Stimulated activated CD8-positive, alpha-beta memory T cell treated with anti-CD3 and anti-CD28 coated beads, Interleukin-15, amount 100 ng/mL, for 48 hours (primary cell): Measurements from ENCODE around the gene CAGE1.
A peak's percentile ranks its signal among the peaks of the same experiment; 100 is the strongest.
"Not testable (repeated sequence)": the region's sequence is repeated elsewhere in the genome, so short reads cannot be mapped to it uniquely, and the experiment has no call there.

ENCODE experiments used
- DNase-seq, 2 donors: peaks; one replicate each; pipeline ENCODE4 v3.0.0-alpha.2; 2020; ENCODE audit warnings: low read depth in 2 of 2

CAGE1 gene

DNA sequence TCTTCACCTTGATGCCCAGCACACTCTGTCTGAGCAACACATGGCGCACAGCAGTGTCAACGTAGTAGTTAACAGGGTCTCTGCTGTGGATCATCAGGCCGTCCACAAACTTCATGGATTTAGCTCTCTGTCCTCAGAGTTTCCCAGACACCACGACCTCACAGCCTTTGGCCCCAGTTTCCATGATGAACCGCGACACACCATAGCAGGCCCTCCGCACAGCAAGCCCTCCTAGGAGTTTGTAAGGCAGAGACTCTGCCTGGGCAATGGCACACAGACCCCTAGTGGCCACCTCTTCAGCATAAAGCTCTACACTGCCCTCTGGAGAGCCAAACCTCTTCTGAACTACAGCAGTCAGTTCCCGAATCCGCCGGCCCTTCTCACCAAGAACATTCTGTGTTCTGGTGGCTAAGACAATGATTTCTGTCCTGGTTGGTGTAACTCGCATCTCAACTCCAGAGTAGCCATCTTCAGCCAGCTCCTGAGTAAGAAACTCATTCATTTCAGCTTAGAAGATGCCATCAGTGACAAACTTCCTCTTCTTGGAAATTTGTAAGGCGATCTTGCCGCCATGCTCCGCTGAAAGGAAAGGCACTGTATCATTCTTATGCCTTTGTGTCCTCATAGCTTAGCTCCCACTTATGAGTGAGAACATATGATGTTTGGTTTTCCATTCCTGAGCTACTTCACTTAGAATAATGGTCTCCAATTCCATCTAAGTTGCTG, 50.4 kb downstream of the CAGE1 start:
- not testable (repeated sequence) for DNase-seq

DNA sequence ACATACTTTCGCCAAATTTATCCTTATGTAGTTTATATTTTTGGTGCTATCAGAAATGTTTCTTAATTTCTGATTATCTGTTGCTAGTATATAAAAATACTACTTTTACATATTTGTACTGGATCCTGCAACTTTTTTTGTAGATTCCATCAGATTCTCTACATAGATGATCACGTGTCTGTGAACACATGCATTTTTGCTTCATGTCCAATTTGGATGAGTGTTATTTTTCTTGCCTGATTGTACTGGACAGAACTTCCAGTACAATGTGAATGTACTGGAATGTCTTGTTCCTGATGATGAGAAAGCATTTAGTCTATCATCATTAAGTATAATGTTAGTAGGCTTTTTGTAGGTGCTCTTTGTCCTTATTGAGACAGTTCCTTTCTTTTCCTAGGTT, 51.5 kb downstream of the CAGE1 start:
- no peak for DNase-seq

DNA sequence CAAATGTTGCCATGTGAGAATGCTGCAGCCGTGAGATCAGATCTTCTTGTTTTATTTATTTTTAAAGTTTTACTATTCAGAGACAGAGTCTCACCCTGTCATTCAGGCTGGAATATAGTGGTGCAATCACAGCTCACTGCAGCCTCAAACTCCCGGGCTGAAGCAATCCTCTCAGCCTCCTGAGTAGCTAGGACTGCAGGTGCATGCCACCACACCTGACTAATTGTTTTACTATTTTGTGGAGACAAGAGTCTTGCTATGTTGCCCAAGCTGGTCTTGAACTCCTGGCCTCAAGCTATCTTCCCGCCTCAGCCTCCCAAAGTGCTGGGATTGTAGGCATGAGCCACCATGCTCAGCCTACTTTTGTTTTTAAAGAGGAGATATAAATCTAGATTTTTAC, 54.0 kb downstream of the CAGE1 start:
- no peak for DNase-seq

DNA sequence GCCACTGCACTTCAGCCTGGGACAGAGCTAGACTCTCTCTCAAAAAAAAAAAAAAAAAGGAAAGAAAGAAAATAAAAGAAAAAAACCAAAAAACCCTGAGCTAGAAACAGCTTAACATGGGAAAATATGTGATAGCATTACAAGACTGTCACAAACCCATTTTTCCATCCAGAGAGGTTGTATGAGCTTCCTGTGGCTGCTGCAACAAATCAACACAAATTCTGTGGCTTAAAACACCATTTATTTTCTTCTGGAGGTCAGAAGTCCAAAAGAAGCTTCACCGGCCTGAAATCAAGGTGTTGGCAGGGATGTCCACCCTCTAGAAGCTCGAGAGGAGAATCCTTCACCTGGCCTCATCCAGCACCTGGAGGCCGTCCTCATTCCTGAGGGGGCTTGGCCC, 54.9 kb downstream of the CAGE1 start:
- DNase-seq: no peak

DNA sequence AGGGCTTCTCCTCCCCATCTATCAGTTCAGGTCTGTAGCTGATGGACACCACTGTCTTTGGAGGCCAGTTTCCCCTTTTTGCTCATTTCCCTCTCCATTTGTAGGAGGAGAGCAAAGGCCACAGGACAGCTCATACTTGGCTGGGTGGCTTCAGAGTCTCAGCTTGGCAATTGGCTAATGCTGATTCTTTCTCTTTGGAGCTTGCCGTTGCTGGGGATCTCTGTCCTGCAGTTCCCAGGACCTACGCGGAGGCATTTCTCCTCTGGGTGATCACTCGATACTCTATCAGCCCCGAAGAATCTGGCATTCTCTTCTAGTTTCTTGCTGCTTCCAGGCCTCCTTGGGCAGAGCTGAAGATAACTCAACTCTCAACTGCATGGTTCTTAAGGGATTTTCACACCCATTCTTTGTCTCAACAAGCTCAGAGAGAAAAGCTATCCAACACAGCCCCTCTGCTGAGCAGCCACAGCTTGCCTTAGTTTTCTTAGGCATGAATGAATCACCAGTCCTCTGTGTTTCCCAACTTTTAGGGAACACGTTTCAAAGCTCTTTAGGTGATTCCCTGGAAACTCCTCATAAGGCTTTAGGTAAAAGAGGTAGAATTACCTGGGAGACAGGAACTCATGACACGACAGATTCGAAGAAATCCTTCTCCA, 57.3 kb downstream of the CAGE1 start:
- no peak for DNase-seq

DNA sequence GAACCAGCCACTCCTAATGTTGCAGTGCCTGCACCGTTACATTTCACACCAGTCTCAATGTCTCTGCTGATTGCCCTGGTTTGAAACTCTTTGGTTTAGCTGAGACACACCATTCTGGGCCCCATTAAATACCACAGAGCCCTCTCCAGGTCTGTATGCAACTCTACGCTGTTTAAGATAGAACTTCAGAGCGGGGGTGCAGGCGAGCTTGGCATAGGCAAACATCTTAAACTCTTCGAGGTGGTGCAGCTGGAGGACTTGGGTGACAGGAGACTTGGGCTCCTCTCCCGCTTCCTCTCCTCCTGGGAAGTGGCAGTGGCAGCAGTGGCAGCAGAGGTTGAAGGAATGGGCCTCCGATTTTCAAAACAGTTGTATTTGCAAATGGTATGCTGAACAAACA, 58.1 kb downstream of the CAGE1 start:
- DNase-seq: no peak

DNA sequence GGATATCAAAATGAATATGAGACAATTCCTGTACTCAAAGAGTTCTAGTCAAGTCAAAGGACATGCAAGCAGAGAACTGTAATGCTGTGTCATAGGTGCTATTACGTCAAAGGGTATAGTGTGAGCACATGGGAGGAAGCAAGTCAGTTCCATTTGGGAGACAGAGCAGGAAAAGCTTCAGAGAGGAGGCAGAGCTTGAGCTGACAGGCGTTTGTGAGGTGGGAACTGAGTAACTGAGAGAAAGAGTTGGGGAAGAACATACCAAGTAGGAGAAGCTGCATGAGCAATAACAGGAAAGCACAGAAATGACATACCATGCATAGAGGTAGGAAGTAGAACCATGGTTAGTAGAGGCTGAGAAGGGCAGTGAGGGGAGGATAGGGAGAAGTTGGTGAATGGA, 61.3 kb downstream of the CAGE1 start:
- DNase-seq: no peak

DNA sequence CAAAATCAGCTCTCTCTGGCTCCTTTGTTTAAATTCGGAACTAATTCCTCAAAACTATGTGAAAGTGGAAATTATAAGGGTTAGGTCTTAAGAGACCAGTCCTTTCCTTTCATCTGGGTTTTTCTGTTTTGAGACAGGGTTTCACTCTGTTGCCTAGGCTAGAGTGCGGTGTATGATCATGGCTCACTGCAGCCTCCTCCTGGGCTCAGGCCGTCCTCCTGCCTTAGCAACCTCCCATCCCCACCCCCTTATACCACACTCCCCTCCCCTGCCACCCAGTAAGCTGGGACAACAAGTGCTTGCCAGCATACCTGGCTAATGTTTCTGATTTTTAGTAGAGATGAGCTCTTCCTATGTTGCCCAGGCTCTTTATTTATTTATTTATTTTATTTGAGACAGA, 63.8 kb downstream of the CAGE1 start:
- no peak for DNase-seq

DNA sequence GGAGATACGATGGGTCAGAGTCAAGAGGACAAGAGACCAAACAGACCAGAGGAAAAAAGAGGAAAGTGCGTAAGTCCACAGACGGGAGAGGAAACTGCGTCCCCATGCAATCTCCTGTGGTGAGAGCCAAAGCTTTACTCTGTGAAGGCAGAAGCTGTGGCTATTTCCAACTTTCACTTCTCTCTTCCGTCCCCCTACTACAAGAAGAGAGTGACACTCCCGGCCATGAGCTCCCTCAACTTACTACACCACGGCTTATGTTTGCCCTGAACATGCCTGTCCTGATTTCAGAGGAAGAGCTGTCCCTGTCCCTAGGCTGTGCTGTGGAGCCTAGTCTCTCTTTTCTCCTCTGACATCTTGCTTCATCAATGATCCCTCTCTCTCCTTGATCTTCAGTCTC, 65.0 kb downstream of the CAGE1 start:
- DNase-seq: no peak

DNA sequence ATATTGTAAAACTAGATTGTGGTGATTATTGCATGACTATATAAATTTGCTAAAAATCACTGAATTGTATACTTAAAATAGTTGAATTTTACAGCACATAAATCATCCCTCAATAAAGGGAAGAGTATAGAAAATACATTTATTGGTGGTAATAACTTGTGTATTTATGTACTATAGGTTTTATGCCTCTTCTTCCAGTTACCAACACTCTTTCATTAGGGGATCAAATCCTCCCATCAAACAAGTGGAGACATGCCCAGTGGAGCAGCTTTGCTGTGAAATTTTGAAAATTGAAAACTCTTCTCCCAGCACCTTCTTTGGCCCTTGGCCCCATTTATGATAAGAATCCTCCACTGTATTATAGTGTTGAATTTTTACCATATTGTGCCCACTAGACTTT, 66.5 kb downstream of the CAGE1 start:
- DNase-seq: no peak

DNA sequence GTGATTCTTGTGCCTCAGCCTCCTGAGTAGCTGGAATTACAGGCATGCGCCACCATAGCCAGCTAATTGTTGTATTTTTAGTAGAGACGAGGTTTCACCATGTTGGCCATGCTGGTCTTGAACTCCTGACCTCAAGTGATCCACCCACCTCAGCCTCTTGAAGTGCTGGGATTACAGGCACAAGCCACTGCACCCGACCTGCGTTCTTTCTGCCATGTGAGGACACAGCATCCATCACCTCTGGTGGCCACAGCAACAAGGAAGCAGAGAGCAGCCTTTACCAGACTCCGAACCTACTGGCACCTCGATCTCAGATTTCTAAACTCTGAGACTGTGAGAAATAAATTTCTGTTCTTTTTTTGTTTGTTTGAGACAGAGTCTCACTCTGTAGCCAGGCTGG, 67.7 kb downstream of the CAGE1 start:
- DNase-seq: not testable (repeated sequence)

DNA sequence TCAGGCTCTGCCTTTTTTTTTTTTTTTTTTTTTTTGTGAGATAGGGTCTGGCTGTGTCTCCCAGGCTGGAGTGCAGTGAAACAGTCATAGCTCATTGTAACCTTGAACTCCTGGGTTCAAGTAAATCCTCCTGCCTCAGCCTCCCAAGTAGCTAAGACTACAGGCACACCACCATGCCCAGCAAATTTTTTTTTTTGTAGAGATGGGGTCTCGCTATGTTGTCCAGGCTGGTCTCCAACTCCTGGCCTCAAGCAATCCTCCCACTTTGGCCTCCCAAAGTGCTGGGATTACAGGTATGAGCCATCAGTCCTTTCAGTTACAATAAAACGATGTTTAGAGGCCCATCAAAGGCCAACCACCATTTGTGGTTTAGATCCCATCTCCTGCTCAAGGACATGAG, 70.1 kb downstream of the CAGE1 start:
- not testable (repeated sequence) for DNase-seq

DNA sequence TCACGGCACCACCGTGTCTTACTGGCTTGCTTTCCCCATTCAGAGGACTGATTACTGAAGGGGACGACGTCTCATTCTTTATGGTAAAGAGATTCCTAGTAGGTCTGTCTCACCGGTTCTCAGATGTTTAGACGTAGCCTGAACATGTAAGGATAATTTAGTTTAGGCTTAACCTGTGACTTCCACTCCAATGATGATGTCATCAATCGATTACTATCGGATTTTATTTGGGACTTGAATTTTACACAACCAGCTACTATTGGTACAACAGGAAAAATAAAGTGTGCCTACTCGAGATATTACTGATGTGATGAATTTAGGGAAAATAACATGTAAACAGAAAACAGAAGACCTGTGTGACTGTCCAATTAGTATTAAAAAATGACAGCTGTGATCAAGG, 72.0 kb downstream of the CAGE1 start:
- DNase-seq: no peak

DNA sequence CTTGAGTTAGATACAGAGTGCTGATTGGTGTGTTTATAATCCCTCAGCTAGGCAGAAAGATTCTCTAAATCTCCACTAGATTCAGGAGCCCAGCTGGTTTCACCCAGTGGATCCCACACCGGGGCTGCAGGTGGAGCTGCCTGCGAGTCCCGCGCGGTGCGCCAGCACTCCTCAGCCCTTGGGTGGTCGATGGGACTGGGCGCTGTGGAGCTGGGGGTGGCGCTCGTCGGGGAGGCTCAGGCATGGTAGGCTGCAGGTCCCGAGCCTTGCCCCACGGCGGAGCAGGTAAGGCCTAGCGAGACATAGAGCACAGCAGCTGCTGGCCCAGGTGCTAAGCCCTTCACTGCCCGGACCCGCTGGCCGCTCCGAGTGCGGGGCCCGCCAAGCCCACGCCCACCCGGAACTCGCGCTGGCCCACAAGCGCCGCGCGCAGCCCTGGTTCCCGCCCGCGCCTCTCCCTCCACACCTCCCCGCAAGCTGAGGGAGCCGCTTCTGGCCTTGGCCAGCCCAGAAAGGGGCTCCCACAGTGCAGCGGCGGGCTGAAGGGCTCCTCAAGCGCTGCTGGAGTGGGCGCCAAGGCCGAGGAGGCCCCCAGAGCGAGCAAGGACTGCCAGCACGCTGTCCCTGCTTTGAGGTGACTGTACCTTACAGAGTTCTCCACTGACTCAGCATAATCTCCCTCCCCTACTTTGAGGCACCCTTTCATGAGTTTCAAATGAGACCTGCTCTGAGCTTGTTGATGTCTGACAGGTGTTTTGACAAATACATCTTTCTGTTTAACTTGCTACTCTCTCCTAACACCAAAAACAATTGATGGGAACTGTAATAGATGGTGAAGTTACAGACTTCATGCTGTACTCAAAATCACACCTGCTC, 72.6 kb downstream of the CAGE1 start:
- DNase-seq: no peak

DNA sequence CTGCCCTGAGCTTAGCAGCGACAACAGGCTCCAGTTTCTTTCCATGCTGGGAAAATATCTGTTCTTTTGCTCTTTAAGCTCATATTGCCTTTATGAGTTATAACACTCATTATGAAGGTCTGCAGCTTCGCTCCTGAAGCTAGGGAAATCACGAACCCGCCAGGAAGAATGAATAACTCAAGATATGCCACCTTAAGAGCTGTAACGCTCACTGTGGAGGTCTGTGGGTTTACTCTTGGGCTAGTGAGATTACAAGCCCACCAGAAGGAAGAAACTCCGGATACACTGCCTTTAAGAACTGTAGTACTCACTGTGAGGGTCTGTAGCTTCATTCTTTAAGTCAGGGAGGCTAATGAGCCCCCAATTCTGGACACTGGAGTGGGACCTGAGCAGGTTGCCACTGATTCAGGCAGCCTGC, 73.6 kb downstream of the CAGE1 start:
- DNase-seq: no peak

DNA sequence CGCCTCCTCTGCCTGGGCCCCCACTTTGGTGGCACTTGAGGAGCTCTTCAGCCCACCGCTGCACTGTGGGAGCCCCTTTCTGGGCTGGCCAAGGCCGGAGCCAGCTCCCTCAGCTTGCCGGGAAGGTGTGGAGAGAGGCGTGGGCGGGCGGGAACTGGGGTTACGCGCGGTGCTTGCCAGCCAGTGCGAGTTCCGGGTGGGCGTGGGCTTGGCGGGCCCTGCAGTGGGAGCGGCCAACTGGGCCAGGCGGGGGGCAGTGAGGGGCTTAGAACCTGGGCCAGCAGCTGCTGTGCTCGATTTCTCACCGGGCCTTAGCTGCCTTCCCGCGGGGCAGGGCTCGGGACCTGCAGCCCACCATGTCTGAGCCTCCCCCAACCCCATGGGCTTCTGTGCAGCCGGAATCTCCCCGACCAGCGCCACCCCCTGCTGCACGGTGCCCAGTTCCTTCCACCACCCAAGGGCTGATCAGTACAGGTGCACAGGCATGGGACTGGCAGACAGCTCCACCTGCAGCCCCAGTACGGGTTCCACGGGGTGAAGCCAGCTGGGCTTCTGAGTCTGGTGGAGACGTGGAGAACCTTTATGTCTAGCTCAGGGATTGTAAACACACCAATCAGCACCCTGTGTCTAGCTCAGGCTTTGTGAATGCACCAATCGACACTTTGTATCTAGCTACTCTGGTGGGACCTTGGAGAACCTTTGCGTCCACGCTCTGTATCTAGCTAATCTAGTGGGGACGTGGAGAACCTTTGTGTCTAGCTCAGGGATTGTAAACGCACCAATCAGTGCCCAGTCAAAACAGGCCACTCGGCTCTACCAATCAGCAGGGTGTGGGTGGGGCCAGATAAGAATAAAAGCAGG, 74.2 kb downstream of the CAGE1 start:
- DNase-seq: not testable (repeated sequence)

DNA sequence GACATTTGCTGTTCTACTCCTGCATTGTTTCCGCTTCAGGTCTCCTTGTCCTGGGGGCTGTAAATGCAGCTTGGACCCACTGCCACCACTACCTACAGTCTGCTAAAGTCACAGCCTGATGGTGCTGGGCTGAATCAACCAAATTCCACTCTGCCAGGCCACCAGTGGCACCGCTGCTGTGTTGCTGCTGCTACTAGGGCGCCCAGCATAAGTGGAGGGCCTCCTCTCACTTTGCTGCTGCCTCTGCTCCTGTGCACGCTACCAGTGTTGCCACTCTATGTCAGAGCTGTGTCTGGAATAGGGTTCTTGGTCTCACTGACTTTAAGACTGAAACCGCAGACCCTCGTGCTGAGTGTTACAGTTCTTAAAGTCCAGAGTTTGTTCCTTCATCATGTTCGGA, 75.1 kb downstream of the CAGE1 start:
- DNase-seq: no peak

DNA sequence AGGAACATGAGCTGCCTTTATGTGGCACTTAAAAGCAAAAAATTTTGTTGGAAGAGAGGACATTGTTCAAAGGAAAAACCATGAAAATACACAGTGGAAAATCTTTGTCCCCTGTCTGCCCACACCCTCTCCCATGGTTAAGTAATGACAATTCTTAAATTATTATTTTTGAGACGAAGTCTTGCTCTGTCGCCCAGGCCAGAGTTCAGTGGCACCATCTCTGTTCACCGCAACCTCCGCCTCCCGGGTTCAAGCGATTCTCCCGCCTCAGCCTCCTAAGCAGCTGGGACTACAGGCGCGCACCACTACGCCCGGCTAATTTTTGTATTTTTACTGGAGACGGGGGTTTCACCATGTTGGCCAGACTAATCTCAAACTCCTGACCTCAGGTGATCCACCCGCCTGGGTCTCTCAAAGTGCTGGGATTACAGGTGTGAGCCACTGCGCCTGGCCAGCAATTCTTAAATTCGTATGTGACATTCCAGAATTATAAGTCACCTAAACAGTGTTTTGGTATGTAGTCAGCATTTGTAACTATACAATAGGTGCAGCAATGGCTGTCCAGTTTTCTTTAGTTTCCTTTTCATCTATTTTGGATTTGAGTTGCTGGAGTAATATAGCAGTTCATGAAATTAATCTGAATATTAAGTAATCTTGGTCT, 75.9 kb downstream of the CAGE1 start:
- DNase-seq: no peak

DNA sequence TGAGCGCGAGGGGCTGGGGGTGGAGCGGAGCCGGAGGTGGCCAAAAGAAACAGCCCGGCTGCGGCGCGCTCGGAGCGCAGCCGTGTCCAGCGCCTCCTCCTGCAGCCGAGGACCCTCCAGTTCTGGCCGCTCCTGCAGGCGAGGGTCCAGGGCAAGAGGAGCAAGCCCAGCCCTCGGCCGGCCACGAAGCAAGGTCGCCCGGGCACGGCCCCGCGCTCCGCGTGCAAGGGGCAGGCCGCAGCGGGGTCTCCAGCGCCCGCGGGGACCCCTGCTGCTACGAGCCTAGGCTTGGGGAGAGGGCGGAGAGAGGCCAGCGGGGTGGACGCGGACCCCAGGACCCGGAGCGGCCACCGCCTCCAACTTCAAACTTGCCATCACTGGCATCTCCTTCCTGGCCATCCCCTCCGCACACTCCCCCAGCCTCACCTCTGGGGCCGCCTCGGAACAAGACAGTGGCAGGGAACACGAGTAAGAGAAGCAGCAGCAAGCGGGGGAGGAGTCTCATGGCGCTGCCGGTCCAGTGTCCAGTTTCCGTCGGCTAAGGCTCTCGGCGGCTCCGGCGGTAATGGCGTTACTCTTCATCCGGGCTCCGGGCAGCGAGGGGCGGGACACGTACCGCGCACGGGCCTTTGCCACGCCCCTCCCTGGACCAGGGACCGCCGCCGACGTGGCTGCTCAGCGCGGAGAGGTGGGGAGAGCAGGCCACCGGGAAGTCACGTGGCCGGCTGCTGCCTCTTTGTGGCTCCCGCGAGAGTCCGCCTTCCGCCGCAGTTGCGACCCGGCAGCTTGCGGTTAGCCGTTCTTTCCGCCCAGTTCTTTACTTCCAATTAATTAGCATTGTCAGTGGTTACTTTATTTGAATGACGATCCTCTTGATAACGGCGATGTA, 76.7 kb downstream of the CAGE1 start, which contains the start of gene SSR1:
Gene SSR1, minus strand, starts transcription at position 584 of the 889 bp plus-strand sequence. Its CDS starts 79 bp downstream, at position 505.
- DNase-seq: peak; percentile 95 to 97
